ENCODE results near the gene RHBDD1.

Gene RHBDD1

GRCh38 chr2:226845386-226846116 lies 9.7 kb downstream of the RHBDD1 start:
- DNase-seq (ENCODE audit: low read depth in 2 of 2) = no peak

GRCh38 chr2:226847090-226847489 lies 11.2 kb downstream of the RHBDD1 start:
- DNase-seq (ENCODE audit: low read depth in 2 of 2) = no peak

- DNase-seq (ENCODE audit: low read depth in 2 of 2) = no peak
Observed at GRCh38 chr2:226847511-226847910, 11.7 kb downstream of the RHBDD1 start.

- no peak for DNase-seq (ENCODE audit: low read depth in 2 of 2)
Observed at GRCh38 chr2:226849349-226849748, 13.5 kb downstream of the RHBDD1 start.

- no peak for DNase-seq (ENCODE audit: low read depth in 2 of 2)
Observed at GRCh38 chr2:226850024-226850423, 14.2 kb downstream of the RHBDD1 start.

GRCh38 chr2:226855787-226856186 lies 19.9 kb downstream of the RHBDD1 start:
- DNase-seq (ENCODE audit: low read depth in 2 of 2) = no peak

GRCh38 chr2:226860087-226860486 lies 24.2 kb downstream of the RHBDD1 start:
- no peak for DNase-seq (ENCODE audit: low read depth in 2 of 2)

- DNase-seq (ENCODE audit: low read depth in 2 of 2) = no peak
Observed at GRCh38 chr2:226862623-226863022, 26.8 kb downstream of the RHBDD1 start.

GRCh38 chr2:226865273-226865672 lies 29.4 kb downstream of the RHBDD1 start:
- DNase-seq (ENCODE audit: low read depth in 2 of 2) = no peak

- no peak for DNase-seq (ENCODE audit: low read depth in 2 of 2)
Observed at GRCh38 chr2:226865710-226866109, 29.9 kb downstream of the RHBDD1 start.

- no peak for DNase-seq (ENCODE audit: low read depth in 2 of 2)
Observed at GRCh38 chr2:226868331-226869162, 32.7 kb downstream of the RHBDD1 start.

- DNase-seq (ENCODE audit: low read depth in 2 of 2) = no peak
Observed at GRCh38 chr2:226869371-226869770, 33.5 kb downstream of the RHBDD1 start.

GRCh38 chr2:226873051-226873620 lies 37.3 kb downstream of the RHBDD1 start:
- no peak for DNase-seq (ENCODE audit: low read depth in 2 of 2)

GRCh38 chr2:226873826-226874225 lies 38.0 kb downstream of the RHBDD1 start:
- DNase-seq (ENCODE audit: low read depth in 2 of 2) = no peak

- no peak for DNase-seq (ENCODE audit: low read depth in 2 of 2)
Observed at GRCh38 chr2:226874749-226875148, 38.9 kb downstream of the RHBDD1 start.

- no peak for DNase-seq (ENCODE audit: low read depth in 2 of 2)
Observed at GRCh38 chr2:226875438-226876225, 39.8 kb downstream of the RHBDD1 start.

GRCh38 chr2:226877491-226877890 lies 41.6 kb downstream of the RHBDD1 start:
- DNase-seq (ENCODE audit: low read depth in 2 of 2) = no peak

GRCh38 chr2:226881287-226881686 lies 45.4 kb downstream of the RHBDD1 start:
- no peak for DNase-seq (ENCODE audit: low read depth in 2 of 2)

GRCh38 chr2:226882606-226883005 lies 46.8 kb downstream of the RHBDD1 start:
- no peak for DNase-seq (ENCODE audit: low read depth in 2 of 2)

GRCh38 chr2:226883296-226883795 lies 47.5 kb downstream of the RHBDD1 start:
- DNase-seq (ENCODE audit: low read depth in 2 of 2) = no peak

- DNase-seq (ENCODE audit: low read depth in 2 of 2) = no peak
Observed at GRCh38 chr2:226884166-226884565, 48.3 kb downstream of the RHBDD1 start.

All from activated CD8-positive, alpha-beta memory T cell treated with anti-CD3 and anti-CD28 coated beads for 4 hours (primary cell).